ENCODE data around the gene STK40.

- TF ChIP-seq CTCF (conservative IDR thresholded peaks at IDR 0.05 in 1 of 2, IDR thresholded peaks at IDR 0.05 in 1 of 2; ENCODE audit: extremely low read depth in 1 of 2, insufficient read depth in 1 of 2, low read depth in 1 of 2, low read length in 2 of 2) = no peak
- TF ChIP-seq EZH2 (IDR thresholded peaks at IDR 0.05; ENCODE audit: borderline replicate concordance, low read length) = no peak
Measured at GRCh38 chr1:36383240-36383639, 2.5 kb downstream of the STK40 start.

Data from mammary epithelial cell (primary cell).